Measurements from ENCODE around the gene TOP3A.
"Not testable (repeated sequence)": the region's sequence is repeated elsewhere in the genome, so short reads cannot be mapped to it uniquely, and the experiment has no call there.

TOP3A gene

DNA sequence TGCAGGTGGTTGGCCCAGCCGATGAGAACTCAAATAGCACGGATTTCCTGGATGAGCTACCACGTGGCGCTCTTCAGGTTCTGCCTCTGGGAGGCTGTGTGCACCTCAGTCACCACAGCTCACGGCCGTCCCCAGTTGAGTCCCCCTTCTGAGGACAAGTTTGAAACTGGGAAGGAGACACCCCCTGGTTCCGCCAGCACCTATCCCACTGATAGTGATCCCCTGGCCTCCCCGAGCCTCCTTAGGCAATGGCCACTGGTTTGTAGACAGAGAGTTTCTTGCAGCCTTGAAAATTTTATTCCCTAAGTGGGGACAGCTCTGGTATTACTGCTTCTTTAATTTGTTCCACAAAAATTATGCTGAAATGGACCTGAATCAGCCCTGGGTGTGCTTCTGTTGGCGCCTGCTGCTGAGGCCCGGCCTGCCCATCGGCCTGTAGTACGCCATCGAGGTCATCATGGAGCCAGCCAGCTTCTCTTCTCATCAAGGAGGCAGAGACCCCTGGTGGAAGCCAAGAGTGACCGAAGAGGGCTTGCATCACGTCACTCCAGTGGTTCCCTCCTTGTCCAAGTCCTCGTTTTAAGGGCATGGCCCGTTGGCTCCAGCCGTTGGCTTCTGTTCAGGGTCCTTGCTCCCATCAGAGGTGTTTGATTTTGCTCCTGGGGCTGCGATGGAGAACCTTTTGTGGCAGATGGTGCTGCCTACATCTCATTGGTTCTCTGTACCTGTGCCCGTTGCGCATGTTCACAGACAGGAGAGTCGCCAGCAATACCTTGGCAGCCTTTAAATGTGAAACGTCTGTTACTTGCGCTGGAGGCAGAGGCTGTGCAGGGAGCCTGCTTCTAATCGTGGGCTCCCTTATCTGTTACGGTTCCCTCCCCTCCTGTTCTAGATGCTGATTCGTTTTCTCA lies 9.6 kb upstream of the TOP3A start:
- H3K4me3 ChIP-seq (ENCODE audit: low read depth, low read length) = no peak overlapping the region
- no peak for DNase-seq (ENCODE audit: low read depth)

DNA sequence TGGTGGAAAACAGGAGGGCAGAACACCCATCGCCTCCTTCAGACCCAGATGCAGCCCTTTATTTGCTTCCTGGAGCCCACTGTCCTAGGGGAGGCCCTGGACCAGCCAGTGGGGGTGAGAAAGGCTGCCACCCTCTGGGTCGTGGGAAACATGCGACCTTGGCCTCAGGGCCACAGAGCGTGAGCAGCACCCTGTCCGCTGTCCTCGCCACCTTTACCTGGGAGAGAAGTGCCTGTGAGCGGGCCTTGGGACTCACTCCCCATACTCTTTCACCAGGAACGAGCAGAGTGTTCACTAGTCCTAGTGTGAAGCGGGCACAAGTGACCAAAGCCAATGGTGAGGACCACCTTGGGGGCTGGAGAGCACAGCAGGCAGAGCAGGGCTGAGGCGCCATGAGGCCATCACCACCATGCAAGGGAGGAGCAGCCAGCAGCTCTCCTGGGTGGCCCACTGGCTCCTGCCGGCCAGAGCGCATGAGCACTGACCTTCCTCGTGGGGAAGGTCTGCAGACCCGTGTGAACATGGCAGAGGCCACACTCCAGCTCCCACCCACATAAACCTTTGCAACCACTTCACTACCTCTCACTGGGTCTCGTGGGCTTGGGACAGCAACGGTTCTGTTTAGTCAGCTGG lies 8.8 kb upstream of the TOP3A start:
- no peak overlapping the region for H3K4me3 ChIP-seq (ENCODE audit: low read depth, low read length)
- DNase-seq (ENCODE audit: low read depth) = no peak

DNA sequence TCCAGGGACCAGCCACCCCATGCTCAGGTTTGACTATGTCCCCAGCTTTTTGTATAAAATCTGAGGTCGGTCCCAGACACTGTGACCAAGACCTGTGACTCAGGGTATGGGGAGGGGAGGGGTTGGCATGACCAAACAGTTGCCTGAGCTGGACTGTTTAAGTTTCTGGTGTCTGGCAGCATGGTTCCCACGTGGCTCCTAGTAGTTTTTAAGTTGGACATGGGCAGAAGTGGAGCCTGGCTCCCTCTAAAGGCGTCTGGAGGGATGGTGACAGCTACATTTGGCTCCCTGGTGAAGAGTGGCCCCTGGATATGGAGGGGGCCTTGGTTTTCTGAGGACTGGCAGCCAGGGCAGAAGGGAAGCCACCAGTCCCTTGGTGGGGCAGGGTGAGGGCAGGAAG lies 8.2 kb upstream of the TOP3A start:
- H3K4me3 ChIP-seq (ENCODE audit: low read depth, low read length) = no peak overlapping the region
- DNase-seq (ENCODE audit: low read depth) = no peak

DNA sequence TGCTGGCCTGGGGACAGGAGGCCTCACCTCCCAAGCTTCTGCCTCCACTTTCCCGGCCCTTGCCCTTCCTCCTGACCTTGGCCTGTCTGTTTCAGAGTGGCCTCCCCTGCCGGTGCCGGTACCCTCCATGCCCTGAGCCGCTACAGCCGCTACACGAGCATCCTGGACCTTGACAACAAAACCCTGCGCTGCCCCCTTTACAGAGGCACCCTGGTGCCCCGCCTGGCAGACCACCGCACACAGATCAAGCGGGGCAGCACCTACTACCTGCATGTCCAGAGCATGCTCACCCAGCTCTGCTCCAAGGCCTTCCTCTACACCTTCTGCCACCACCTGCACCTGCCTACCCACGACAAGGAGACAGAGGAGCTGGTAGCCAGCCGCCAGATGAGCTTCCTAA lies 7.7 kb upstream of the TOP3A start:
- no peak overlapping the region for H3K4me3 ChIP-seq (ENCODE audit: low read depth, low read length)
- no peak for DNase-seq (ENCODE audit: low read depth)

DNA sequence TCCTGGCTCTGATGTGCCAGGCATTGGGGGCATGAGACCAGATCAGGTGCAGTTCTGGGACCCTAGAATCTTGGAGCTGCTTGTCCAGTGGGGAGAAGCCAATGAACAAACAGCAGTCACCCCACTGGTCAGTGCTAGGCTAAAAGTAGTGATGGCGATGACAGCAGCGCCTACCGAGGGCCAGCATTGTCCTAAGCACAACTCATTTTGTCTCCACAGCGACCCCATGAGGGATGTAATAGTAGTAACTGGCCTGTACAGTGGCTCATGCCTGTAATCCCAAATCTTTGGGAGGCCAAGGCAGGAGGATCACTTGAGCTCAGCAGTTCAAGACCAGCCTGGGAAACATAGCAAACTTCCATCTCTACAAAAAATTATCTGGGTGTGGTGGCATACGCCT lies 6.5 kb upstream of the TOP3A start:
- no peak overlapping the region for H3K4me3 ChIP-seq (ENCODE audit: low read depth, low read length)
- no peak for DNase-seq (ENCODE audit: low read depth)

DNA sequence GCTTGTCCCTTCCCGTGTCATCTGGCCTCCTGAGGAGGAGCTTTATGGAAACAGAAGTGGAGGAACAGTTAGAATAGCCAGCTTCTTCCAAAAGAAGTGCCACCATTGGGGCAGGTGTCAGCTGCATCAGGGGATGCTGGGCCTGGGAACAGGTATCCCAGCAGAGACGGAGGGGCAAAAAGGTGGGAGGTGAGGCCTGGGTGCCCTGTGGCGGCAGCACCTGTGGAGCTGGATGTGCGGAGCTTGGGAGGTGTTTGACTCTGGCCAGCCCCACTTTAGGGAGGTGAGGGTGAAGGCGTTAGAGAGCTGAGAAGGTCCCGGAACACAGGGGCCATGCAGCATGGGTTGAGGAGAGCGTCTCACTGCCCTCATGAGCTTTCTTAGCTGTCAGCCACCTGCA lies 5.5 kb upstream of the TOP3A start:
- no peak overlapping the region for H3K4me3 ChIP-seq (ENCODE audit: low read depth, low read length)
- DNase-seq (ENCODE audit: low read depth) = no peak

DNA sequence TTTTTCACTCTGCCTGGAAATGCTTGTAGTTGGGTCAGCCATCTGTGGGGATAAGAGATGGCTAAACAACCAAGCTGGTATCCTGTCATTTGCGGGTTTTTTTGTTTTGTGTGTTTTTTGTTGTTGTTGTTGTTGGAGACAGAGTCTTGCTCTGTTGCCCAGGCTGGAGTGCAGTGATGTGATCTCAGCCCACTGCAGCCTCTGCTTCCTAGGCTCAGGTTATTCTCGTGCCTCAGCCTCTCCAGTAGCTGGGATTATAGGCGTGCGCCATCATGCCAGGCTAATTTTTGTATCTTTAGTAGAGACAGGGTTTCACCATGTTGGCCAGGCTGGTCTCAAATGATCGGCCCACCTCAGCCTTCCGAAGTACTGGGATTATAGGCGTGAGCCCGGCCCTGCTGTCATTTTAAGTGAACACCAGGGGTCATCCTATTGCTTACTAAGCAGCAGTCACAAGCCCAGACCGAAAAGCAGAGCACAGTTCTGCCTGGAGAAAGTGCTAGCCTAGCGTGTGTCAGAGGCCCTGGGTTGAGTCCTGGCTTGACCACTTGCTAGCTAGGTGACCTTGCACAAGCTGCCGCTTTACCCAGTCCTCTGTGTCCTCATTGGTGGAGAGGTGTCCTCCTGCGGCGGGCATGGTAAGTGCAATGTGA lies 4.9 kb upstream of the TOP3A start:
- peak; percentile 36 for DNase-seq (ENCODE audit: low read depth)
- no peak overlapping the region for H3K4me3 ChIP-seq (ENCODE audit: low read depth, low read length)

DNA sequence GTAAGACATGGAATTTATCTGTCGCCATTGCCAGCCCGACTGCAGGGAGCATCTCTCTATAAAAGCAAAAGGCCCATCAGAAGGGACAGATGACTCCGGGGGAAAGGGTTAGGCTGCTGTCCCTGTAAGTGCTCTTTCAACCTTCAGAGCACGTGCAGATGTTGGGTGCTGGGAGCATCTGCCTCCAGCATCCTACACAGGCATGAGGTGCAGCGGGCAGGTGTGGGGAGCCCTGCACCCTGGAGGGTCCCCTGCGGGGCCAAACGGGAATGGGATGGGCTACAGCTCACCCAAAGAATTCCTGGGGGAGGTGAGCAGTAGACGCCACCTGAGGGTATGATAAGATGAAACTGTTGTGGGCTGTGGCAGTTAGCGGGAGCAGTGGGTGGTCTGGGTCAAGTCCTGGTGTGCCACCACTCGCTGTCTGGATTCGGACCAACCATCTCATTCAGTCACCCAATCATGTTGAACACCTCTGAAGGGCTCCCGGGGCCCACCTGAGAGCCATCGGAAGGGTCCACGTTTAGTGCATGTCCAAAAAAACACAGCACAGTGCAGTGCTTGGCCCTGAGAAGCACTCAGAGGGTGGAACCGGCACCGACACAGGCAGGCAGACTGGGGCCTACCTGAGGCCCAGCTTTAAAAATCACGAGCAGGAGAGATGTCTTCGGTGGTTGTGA lies 4.1 kb upstream of the TOP3A start:
- H3K4me3 ChIP-seq (ENCODE audit: low read depth, low read length) = no peak overlapping the region
- no peak for DNase-seq (ENCODE audit: low read depth)

DNA sequence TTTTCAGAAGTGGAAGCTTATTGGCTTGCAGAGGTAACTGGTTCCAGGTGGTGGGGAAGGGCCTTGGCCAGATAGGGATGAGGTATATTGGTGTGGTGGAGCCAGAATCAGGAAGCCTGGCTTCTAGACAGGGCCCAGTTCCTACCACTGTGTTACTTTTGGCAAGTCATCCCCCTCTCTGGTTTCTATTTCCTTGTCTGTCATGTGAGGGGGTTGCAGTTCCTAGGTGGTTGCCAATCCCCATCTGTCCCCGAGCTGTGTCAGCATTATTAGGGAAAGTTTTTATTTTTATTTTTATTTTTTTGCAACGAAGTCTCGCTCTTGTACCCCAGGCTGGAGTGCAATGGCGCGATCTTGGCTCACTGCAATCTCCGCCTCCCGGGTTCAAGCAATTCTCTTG lies 3.3 kb upstream of the TOP3A start:
- no peak overlapping the region for H3K4me3 ChIP-seq (ENCODE audit: low read depth, low read length)
- no peak for DNase-seq (ENCODE audit: low read depth)

DNA sequence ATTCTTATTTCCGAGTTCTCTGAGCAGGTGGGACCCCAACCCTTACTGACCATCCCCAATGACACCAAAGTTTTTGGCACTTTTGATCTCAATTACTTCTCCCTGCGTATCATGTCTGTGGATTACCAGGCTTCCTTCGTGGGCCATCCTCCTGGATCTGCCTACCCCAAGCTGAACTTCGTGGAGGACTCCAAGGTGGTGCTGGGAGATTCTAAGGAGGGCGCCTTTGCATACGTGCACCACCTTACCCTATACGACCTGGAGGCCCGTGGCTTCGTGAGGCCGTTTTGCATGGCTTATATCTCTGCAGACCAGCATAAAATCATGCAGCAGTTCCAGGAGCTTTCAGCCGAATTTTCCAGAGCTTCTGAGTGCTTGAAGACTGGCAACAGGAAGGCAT lies 1.2 kb upstream of the TOP3A start:
- DNase-seq (ENCODE audit: low read depth) = no peak
- peak overlapping the region; percentile 97 for H3K4me3 ChIP-seq (ENCODE audit: low read depth, low read length)

DNA sequence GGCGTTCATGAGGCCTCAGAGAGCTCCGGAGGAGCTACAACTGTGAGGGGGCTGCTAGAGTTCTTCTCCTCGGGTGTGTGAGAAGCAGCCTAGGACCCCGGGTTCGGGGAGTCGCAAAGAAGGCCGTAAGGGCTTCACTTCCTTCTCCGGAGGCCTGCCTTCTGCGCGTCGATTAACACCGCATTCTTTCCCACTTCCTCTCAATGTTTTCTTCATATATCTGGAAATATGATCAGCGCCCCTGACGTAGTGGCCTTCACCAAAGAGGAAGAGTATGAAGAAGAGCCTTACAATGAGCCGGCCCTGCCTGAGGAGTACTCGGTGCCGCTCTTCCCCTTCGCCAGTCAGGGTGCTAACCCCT lies 748 bp upstream of the TOP3A start:
- DNase-seq (ENCODE audit: low read depth) = no peak
- peak overlapping the region; percentile 97 for H3K4me3 ChIP-seq (ENCODE audit: low read depth, low read length)

DNA sequence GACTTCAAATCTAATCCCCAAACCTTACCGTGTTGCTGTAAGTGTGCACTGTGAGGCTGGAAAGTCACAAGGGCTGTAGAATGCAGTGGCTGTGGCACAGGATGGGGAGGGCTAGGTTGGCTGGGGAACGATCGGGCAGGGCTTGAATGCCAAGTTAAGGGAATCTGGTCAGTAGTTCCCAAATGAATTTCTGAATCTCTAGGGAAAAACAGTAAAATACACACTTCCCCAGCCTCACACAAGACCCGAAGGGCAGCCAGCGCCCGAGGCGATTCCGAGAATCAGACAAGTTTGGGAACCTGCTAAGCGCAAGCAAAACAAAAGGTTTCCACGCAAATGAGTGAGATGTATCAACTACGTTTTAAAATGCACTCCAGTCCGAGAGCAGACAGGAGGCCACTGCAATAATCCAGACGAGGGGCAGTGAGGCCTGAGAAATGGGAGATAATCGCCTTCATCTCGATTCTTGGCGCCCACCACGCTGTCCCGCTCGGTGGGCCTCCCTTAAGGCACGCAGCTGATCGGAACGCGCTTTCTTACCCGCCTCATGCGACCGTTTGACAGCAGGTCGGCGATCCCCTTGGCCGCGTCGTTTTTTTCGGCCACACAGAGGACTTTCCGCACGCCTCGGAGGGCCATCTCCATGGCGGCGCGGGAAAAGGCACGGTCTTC lies 599 bp downstream of the TOP3A start:
- DNase-seq (ENCODE audit: low read depth) = no peak
- peak overlapping the region; percentile 97 for H3K4me3 ChIP-seq (ENCODE audit: low read depth, low read length)

DNA sequence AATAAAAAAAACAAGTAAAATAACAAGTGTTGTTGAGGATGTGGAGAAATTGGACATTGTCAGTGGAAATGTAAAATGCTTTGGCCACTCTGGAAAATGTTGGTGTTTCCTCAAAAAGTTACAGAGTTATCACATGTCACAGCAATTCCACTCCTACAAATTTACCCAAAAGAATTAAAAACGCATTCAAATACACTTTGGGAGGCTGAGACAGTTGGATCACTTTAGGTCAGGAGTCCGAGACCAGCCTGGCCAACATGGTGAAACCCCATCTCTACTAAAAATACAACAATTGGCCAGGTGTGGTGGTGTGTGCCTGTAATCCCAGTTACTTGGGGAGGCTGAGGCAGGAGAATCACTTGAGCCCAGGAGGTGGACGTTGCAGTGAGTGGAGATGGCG lies 5.6 kb downstream of the TOP3A start:
- no peak overlapping the region for H3K4me3 ChIP-seq (ENCODE audit: low read depth, low read length)
- no peak for DNase-seq (ENCODE audit: low read depth)

DNA sequence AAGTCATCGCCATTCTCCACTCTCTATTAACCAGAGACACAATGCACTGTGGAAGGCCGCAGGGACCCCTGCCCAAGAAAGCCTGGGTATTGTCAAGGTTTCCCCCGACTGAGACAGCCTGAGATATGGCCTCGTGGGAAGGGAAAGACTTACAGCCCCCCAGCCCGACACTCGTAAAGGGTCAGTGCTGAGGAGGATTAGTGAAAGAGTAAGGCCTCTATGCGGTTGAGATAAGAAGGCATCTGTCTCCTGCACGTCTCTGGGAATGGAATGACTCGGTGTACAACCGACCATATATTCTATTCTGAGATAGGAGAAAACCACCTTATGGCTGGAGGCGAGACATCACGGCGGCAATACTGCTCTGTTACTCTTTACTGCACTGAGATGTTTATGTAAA lies 11.6 kb downstream of the TOP3A start:
- not testable (repeated sequence) for H3K4me3 ChIP-seq (ENCODE audit: low read depth, low read length); DNase-seq (ENCODE audit: low read depth)

DNA sequence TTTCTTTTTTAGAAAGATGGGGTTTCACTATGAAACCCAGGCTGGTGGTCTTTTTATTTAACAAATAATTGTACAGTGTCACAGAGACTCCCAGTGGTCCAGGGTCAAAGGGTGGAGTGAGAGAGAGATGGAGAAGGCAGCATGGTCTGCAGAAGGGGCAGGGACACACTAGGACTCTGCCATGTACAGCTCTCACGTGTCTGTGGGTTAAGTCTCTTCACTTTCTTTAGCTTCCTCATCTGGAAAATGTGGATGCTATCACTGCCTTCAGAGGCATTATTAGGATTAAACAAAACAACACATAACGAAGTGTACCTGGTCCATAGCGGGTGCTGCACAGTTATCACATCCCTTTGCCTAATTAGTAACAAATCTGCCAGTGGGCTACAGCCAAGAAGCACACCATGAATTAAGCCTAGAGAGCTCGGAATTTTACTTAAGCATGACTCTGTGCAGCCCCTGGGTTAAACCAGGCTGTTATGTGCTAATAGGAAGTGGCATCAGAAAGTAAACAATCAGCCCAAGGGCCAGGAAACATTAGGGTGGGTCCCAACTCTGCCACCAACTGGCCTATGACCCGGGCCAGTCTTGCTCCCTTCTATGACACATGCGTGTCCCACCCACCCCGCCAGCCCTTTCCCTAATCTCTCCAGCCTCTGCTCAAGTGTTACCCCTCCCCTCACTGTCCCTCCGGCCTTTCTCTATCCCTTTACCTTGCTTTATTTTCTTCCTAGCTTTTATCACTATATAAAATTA lies 13.9 kb downstream of the TOP3A start:
- DNase-seq (ENCODE audit: low read depth) = no peak
- H3K4me3 ChIP-seq (ENCODE audit: low read depth, low read length) = no peak overlapping the region

DNA sequence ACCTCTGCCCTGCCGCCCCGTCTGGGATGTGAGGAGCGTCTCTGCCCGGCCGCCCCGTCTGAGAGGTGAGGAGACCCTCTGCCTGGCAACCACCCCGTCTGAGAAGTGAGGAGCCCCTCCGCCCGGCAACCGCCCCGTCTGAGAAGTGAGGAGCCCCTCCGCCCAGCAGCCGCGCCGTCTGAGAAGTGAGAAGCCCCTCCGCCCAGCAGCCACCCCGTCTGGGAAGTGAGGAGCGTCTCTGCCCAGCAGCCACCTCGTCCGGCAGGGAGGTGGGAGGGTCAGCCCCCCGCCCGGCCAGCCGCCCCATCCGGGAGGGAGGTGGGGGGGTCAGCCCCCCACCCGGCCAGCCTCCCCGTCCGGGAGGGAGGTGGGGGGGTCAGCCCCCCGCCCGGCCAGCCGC lies 16.7 kb downstream of the TOP3A start:
- DNase-seq (ENCODE audit: low read depth); H3K4me3 ChIP-seq (ENCODE audit: low read depth, low read length): not testable (repeated sequence)

DNA sequence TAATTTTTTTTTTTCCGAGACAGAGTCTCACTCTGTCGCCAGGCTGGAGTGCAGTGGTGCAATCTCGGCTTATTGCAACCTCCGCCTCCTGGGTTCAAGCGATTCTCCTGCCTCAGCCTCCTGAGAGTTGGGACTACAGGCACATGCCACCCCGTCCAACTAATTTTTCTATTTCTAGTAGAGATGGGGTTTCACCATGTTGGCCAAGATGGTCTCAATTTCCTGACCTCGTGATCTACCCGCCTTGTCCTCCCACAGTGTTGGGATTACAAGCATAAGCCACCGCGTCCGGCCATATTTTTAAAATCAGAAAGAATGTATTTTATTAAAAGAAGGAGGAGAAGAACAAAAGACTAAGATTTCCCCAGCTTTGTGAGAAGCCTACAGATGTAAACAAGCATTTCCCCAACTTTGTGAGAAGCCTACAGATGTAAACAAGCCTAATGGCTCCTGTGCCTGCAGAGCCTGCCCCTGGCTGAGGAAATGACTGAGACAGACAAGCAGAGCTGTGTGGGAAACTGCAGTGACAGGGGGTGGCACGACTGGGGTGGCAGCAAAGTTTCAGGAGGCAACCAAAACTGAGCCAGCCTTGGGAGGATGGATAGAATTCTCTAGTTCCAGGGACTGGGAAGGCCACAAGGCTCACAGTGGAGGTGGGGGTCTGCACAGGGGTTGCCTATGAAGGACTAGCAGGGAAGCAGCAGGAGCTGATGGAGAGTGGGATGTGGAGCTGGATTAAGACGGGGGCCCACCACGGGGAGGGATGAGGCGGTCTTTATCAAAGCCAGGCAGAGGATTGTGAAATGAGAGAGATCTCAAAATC lies 22.9 kb downstream of the TOP3A start:
- no peak overlapping the region for H3K4me3 ChIP-seq (ENCODE audit: low read depth, low read length)
- no peak for DNase-seq (ENCODE audit: low read depth)

DNA sequence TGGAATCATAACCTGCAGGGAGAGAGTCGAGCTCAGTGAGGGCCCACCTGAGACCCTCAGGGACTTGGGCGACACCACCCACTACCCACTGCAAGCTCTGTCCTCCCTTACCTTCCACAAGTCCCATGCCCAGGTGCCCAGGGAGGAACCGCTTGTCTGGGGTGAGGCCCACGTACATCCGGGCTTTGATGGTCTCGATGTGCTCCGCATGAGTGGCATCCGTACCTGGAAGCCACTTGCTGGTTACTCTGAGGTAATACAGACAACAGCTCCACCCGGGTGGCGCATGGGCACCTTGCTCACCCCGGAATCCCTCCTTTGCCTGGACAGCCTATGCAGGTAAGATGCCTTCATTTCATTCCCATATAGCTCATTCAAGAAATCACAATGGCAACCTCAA lies 29.5 kb downstream of the TOP3A start:
- no peak for DNase-seq (ENCODE audit: low read depth)
- H3K4me3 ChIP-seq (ENCODE audit: low read depth, low read length) = no peak overlapping the region

Measured in skeletal muscle cell (primary cell).